HepG2 (cell line): ENCODE results near the gene PDK2. TPM values are rescaled to one million over a fixed set of nuclear protein-coding genes. Genes with fewer than 3 reads are reported as not detected.

Experiments
- ARNTL ChIP-seq: sonication (generic); formaldehyde crosslinking; IDR thresholded peaks from 2 replicates; pipeline ENCODE4 v1.4.0; 2020; ENCODE audit warnings: mild to moderate bottlenecking, missing genetic modification reagents
- BCL6 ChIP-seq: IDR thresholded peaks from 2 replicates; pipeline ENCODE4 v1.6.1; 2016; ENCODE audit warnings: missing genetic modification reagents, missing compliant biosample characterization
- HHEX ChIP-seq: IDR thresholded peaks from 2 replicates; pipeline ENCODE4 v1.6.1; 2016; ENCODE audit warnings: control low read depth
- IRF2 ChIP-seq: IDR thresholded peaks from 2 replicates; pipeline ENCODE4 v1.6.1; 2018; ENCODE audit warnings: missing genetic modification reagents, missing compliant biosample characterization
- KMT2A ChIP-seq: sonication (generic); formaldehyde crosslinking; IDR thresholded peaks from 2 replicates; pipeline ENCODE4 v1.4.0; 2020; ENCODE audit warnings: missing genetic modification reagents
- MIER3 ChIP-seq: IDR thresholded peaks from 2 replicates; pipeline ENCODE4 v1.6.1; 2016; ENCODE audit warnings: missing compliant biosample characterization, borderline replicate concordance
- ONECUT2 ChIP-seq: sonication (generic); formaldehyde crosslinking; IDR thresholded peaks from 2 replicates; pipeline ENCODE4 v1.4.0; 2020; ENCODE audit warnings: missing genetic modification reagents
- PLRG1 ChIP-seq: fragments of 450-650 bp; conservative IDR thresholded peaks from 2 replicates; pipeline ENCODE4 v1.6.1; 2016
- SATB2 ChIP-seq: sonication (generic); formaldehyde crosslinking; IDR thresholded peaks from 2 replicates; pipeline ENCODE4 v1.5.0; 2020; ENCODE audit warnings: missing genetic modification reagents
- SMAD1 ChIP-seq: sonication (generic); formaldehyde crosslinking; IDR thresholded peaks from 2 replicates; pipeline ENCODE4 v1.4.0; 2020; ENCODE audit warnings: missing genetic modification reagents, low read depth, mild to moderate bottlenecking, borderline replicate concordance
- TCF7 ChIP-seq: sonication (generic); IDR thresholded peaks from 2 replicates; pipeline ENCODE4 v1.6.1; 2016; ENCODE audit warnings: antibody characterized with exemption, low read depth
- TRAFD1 ChIP-seq: sonication (generic); formaldehyde crosslinking; IDR thresholded peaks from 2 replicates; pipeline ENCODE4 v1.5.1; 2020; ENCODE audit warnings: missing genetic modification reagents, mild to moderate bottlenecking, borderline replicate concordance
- ZBTB2 ChIP-seq: sonication (generic); formaldehyde crosslinking; IDR thresholded peaks from 2 replicates; pipeline ENCODE4 v1.8.0; 2022; ENCODE audit warnings: low read depth, missing genetic modification reagents
- ZBTB38 ChIP-seq: sonication (generic); formaldehyde crosslinking; IDR thresholded peaks from 2 replicates; pipeline ENCODE4 v1.5.1; 2020; ENCODE audit warnings: mild to moderate bottlenecking, missing genetic modification reagents
- ZNF318 ChIP-seq: sonication (generic); formaldehyde crosslinking; IDR thresholded peaks from 2 replicates; pipeline ENCODE4 v1.4.0; 2020; ENCODE audit warnings: mild to moderate bottlenecking, missing genetic modification reagents
- ZNF337 ChIP-seq: sonication (generic); formaldehyde crosslinking; IDR thresholded peaks from 2 replicates; pipeline ENCODE4 v1.5.1; 2020; ENCODE audit warnings: missing genetic modification reagents, low read depth, mild to moderate bottlenecking, borderline replicate concordance
- ZNF468 ChIP-seq: sonication (generic); formaldehyde crosslinking; IDR thresholded peaks from 2 replicates; pipeline ENCODE4 v1.8.0; 2022; ENCODE audit warnings: mild to moderate bottlenecking, moderate library complexity, missing genetic modification reagents
- ZNF562 ChIP-seq: sonication (generic); formaldehyde crosslinking; IDR thresholded peaks from 2 replicates; pipeline ENCODE4 v1.8.0; 2022; ENCODE audit warnings: missing genetic modification reagents, borderline replicate concordance
- ZNF674 ChIP-seq: sonication (generic); formaldehyde crosslinking; IDR thresholded peaks from 2 replicates; pipeline ENCODE4 v1.5.0; 2020; ENCODE audit warnings: low read depth, mild to moderate bottlenecking, missing genetic modification reagents
- polyA plus RNA-seq, 8 experiments: library from polyadenylated mRNA; depleted of rRNA in 3 of 8; stranded (reverse) in 7 of 8; unstranded in 1 of 8; fragments of >200 nt; fragmentation: Illumina TruSeq in 4 of 8; extraction: Trizol in 4 of 8; gene quantifications; 2 replicates each; pipeline versions ENCODE4 v1.2.1 to v1.2.3, GENCODE V29; 2011 to 2016; ENCODE audit warnings: low read depth in 4 of 8, missing spikeins in 1 of 8, mixed read lengths in 1 of 8; ENCODE audit not compliant: insufficient read depth in 1 of 8
- total RNA-seq, 5 experiments: library from RNA; depleted of rRNA; stranded (reverse); fragments of >200 nt; fragmentation: Illumina TruSeq; extraction: Trizol; gene quantifications; 2 replicates each; pipeline ENCODE4 v1.2.3, GENCODE V29; 2016; ENCODE audit warnings: low read depth in 1 of 5

The PDK2 gene
- total and polyA plus RNA-seq, 2 of the 13 experiments (the other 11 are each of a cell fraction or from before 2014, with no cell fraction given): 18.5 to 59.7 TPM

GRCh38 chr17:50094753-50095619 is at the start of gene PDK2 (continued):
- TF ChIP-seq ZNF318 (CRISPR knock-in tag) (peak; percentile 2; the same call in 1 of the 2 replicates), SATB2 (CRISPR knock-in tag) (peak; percentile 64; the same call in 1 of the 2 replicates), IRF2 (CRISPR knock-in tag) (peak; percentile 72), SMAD1 (CRISPR knock-in tag) (no peak), ARNTL (CRISPR knock-in tag) (peak; percentile 96), HHEX (no peak), TRAFD1 (0 out of 2 replicates have a peak, but pooled peaks have one; percentile 73), PLRG1 (no peak), ZNF562 (no peak), ONECUT2 (no peak), ZNF674 (CRISPR knock-in tag) (no peak), MIER3 (CRISPR knock-in tag) (peak; percentile 55; the same call in 1 of the 2 replicates), ZNF468 (CRISPR knock-in tag) (peak; percentile 54; the same call in 1 of the 2 replicates), ZBTB38 (peak; percentile 47; the same call in 1 of the 2 replicates), ZNF337 (0 out of 2 replicates have a peak, but pooled peaks have one; percentile 17), BCL6 (CRISPR knock-in tag) (peak; percentile 67), KMT2A (CRISPR knock-in tag) (peak; percentile 64), ZBTB2 (CRISPR knock-in tag) (peak; percentile 56; the same call in 1 of the 2 replicates), TCF7 (no peak)
